Neural crest cell (in vitro differentiated cells): Measurements from ENCODE around the gene FCN2. TPM values are rescaled to one million over a fixed set of nuclear protein-coding genes. Genes with fewer than 3 reads are reported as not detected.

Experiments
- DNase-seq: peaks from one replicate; pipeline ENCODE4 v3.0.0; 2021; ENCODE audit warnings: low read depth, mixed read lengths, low spot score
- H3K27ac Mint-ChIP-seq: one replicate; pipeline ENCODE4 v1.8.0; 2021; ENCODE audit warnings: mild to moderate bottlenecking, mixed read lengths; ENCODE audit not compliant: unreplicated experiment
- H3K27me3 Mint-ChIP-seq: 2 replicates; pipeline ENCODE4 v1.8.0; 2021; ENCODE audit warnings: low read depth, mild to moderate bottlenecking, mixed read lengths
- H3K36me3 Mint-ChIP-seq: 2 replicates; pipeline ENCODE4 v1.8.0; 2021; ENCODE audit warnings: low read depth, mild to moderate bottlenecking, mixed read lengths
- H3K4me1 Mint-ChIP-seq: 2 replicates; pipeline ENCODE4 v1.8.0; 2021; ENCODE audit warnings: mixed read lengths
- H3K4me3 Mint-ChIP-seq: one replicate; pipeline ENCODE4 v1.8.0; 2021; ENCODE audit warnings: mild to moderate bottlenecking, mixed read lengths
- H3K9me3 Mint-ChIP-seq: 2 replicates; pipeline ENCODE4 v1.8.0; 2021; ENCODE audit warnings: mixed read lengths
- total RNA-seq: library from RNA; stranded (reverse); gene quantifications from 2 replicates; pipeline ENCODE4 v1.2.1, GENCODE V29; 2021
- TF ChIP-seq, protein P1 (sequence below): fragments of 200-600 bp; sonication (generic); conservative IDR thresholded peaks from 2 replicates; pipeline ENCODE4 v1.5.0; 2021; ENCODE audit warnings: antibody characterized with exemption, mild to moderate bottlenecking

FCN2 gene
- total RNA-seq, 1 donor from 2014 or later: not detected

- H3K27me3 Mint-ChIP-seq: peaks cover 3% of the 10 kb centered on the region
Measured at GRCh38 chr9:134895908-134896833, 15.6 kb downstream of the FCN2 start.

GRCh38 chr9:134896834-134897583, 16.4 kb downstream of the FCN2 start:
- peaks cover 3% of the 10 kb centered on the region for H3K27me3 Mint-ChIP-seq
- H3K36me3 Mint-ChIP-seq: no peaks in the 10 kb centered on the region
- H3K4me3 Mint-ChIP-seq: no peak overlapping the region
- DNase-seq: no peak
- TF ChIP-seq, protein P1, sequence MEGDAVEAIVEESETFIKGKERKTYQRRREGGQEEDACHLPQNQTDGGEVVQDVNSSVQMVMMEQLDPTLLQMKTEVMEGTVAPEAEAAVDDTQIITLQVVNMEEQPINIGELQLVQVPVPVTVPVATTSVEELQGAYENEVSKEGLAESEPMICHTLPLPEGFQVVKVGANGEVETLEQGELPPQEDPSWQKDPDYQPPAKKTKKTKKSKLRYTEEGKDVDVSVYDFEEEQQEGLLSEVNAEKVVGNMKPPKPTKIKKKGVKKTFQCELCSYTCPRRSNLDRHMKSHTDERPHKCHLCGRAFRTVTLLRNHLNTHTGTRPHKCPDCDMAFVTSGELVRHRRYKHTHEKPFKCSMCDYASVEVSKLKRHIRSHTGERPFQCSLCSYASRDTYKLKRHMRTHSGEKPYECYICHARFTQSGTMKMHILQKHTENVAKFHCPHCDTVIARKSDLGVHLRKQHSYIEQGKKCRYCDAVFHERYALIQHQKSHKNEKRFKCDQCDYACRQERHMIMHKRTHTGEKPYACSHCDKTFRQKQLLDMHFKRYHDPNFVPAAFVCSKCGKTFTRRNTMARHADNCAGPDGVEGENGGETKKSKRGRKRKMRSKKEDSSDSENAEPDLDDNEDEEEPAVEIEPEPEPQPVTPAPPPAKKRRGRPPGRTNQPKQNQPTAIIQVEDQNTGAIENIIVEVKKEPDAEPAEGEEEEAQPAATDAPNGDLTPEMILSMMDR: no peak
- no peaks in the 10 kb centered on the region for H3K4me1 Mint-ChIP-seq
- peaks cover 11% of the 10 kb centered on the region for H3K9me3 Mint-ChIP-seq
- H3K27ac Mint-ChIP-seq: no peak overlapping the region

More at GRCh38 chr9:134895908-134896833, 15.6 kb downstream of the FCN2 start:
- Mint-ChIP-seq H3K36me3 (no peaks in the 10 kb centered on the region), H3K4me1 (no peaks in the 10 kb centered on the region), H3K4me3 (no peak overlapping the region), H3K9me3 (peaks cover 11% of the 10 kb centered on the region), H3K27ac (no peak overlapping the region)
- TF ChIP-seq, protein P1: no peak
- no peak for DNase-seq

DNA sequence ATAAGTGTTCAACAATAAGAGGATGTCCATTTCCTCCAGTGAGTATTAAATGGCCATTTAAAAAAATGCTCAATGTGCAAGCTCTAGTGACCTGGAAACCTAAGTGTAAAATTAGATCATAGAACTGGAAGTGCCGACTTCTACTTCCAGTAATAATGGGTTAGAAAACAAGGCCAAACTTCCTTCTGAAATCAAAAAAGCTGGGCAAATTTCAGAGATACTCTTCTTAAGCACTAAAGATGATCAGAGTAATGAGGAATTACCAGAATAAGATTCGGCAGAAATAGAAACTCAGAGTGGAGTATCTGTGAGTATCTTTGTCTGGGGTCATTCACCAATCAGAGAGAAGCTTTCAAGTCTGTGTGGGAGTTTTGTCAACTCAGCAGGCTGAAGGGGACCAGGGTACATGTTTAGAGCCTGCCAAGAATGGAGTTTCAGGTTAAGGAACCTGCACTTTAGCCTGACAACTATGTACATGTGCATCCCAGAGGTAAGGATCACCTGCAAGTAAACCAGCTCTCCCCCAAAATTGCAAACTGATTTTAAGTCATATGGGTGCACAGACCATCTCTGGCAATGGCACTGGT, 17.1 kb downstream of the FCN2 start:
- peaks cover 3% of the 10 kb centered on the region for H3K27me3 Mint-ChIP-seq
- no peak overlapping the region for H3K4me3 Mint-ChIP-seq
- TF ChIP-seq, protein P1: no peak
- H3K4me1 Mint-ChIP-seq: no peaks in the 10 kb centered on the region
- no peaks in the 10 kb centered on the region for H3K36me3 Mint-ChIP-seq
- H3K27ac Mint-ChIP-seq: no peak overlapping the region
- no peak for DNase-seq
- peaks cover 11% of the 10 kb centered on the region for H3K9me3 Mint-ChIP-seq

- Mint-ChIP-seq H3K9me3 (peaks cover 11% of the 10 kb centered on the region), H3K36me3 (no peaks in the 10 kb centered on the region), H3K4me1 (no peaks in the 10 kb centered on the region), H3K27me3 (peaks cover 4% of the 10 kb centered on the region), H3K4me3 (no peak overlapping the region), H3K27ac (no peak overlapping the region)
- TF ChIP-seq, protein P1: no peak
- DNase-seq: no peak
Measured at GRCh38 chr9:134898319-134898718, 17.7 kb downstream of the FCN2 start.

DNA sequence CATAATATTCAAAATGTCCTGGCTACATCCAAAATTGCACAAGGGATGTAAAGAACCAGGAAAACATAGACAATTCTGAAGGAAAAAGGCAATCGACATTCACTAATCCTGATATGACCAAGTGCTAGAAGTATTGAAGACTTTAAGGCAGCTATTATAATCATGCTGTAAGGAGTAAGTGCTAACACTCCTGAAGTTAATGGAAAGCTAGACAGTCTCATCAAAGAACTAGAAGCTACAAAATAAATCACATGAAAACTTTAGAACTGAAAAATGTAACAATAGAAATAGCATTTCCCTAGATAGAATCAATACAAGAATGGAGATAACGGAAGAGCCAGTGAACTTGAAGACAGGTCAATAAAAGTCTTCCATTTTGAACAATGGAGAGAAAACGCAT, 18.6 kb downstream of the FCN2 start:
- Mint-ChIP-seq H3K4me3 (no peak overlapping the region), H3K27me3 (peaks cover 11% of the 10 kb centered on the region), H3K27ac (no peak overlapping the region), H3K9me3 (peaks cover 16% of the 10 kb centered on the region), H3K4me1 (no peaks in the 10 kb centered on the region), H3K36me3 (no peaks in the 10 kb centered on the region)
- TF ChIP-seq, protein P1: no peak
- DNase-seq: no peak
